IMR-90 (cell line): ENCODE measurements around the gene POLR2E. TPM values are rescaled to one million over a fixed set of nuclear protein-coding genes. Genes with fewer than 3 reads are reported as not detected.

ENCODE experiments used
- ATAC-seq: fragments of 200-7000 bp; cut with Tn5 transposase; 2 replicates; pipeline ENCODE4 v1.9.1; 2020; ENCODE audit warnings: low read depth, mild to moderate bottlenecking, moderate library complexity
- BruUV-seq: library from RNA; stranded (reverse); fragments of 400-500 nt; replicated peaks from 2 replicates; lab custom pipeline; 2021; lab: Mats Ljungman, UMichigan
- CTCF ChIA-PET: fragments of 300-600 bp; formaldehyde crosslinking; extraction: SDS; loops from one replicate; lab custom pipeline; 2021; ENCODE audit warnings: antibody characterized with exemption; lab: Yijun Ruan, JAX
- POLR2A ChIA-PET: fragments of 300-600 bp; sonication (Branson Sonifier 250); formaldehyde crosslinking; loops from one replicate; lab custom pipeline; 2022; ENCODE audit warnings: antibody characterized with exemption; ENCODE audit not compliant: unreplicated experiment; lab: Charles Lee
- DNase-seq: peaks from one replicate; pipeline ENCODE4 v3.0.0; 2013
- H2AFZ ChIP-seq: replicated peaks from 2 replicates; pipeline ENCODE3; 2013; ENCODE audit warnings: low read length, mild to moderate bottlenecking; ENCODE audit not compliant: poor library complexity
- H2AK5ac ChIP-seq: 2 replicates; pipeline ENCODE4 v1.6.1; 2013; ENCODE audit warnings: low read depth, low read length, inconsistent platforms
- H2AK9ac ChIP-seq: replicated peaks from 2 replicates; pipeline ENCODE3; 2013; ENCODE audit warnings: mild to moderate bottlenecking, low read depth, low read length, moderate library complexity; ENCODE audit not compliant: poor library complexity
- H2BK120ac ChIP-seq: 2 replicates; pipeline ENCODE4 v1.6.1; 2013; ENCODE audit warnings: low read depth, low read length, inconsistent platforms
- H2BK15ac ChIP-seq: 3 replicates; pipeline ENCODE4 v1.6.1; 2013; ENCODE audit warnings: low read depth, low read length, inconsistent platforms
- H2BK20ac ChIP-seq: 2 replicates; pipeline ENCODE4 v1.6.1; 2013; ENCODE audit warnings: low read depth, mild to moderate bottlenecking, inconsistent platforms, low read length, moderate library complexity
- H2BK5ac ChIP-seq: 2 replicates; pipeline ENCODE4 v1.6.1; 2013; ENCODE audit warnings: mild to moderate bottlenecking, low read depth, low read length, inconsistent platforms; ENCODE audit not compliant: poor library complexity, severe bottlenecking
- H3K14ac ChIP-seq: replicated peaks from 2 replicates; pipeline ENCODE4 v1.6.1; 2013; ENCODE audit warnings: low read depth, low read length, inconsistent platforms
- H3K18ac ChIP-seq: 2 replicates; pipeline ENCODE4 v1.6.1; 2013; ENCODE audit warnings: low read depth, low read length, control low read depth
- H3K23ac ChIP-seq: 2 replicates; pipeline ENCODE4 v1.6.1; 2013; ENCODE audit warnings: low read depth, low read length, inconsistent platforms
- H3K27ac ChIP-seq: 2 replicates; pipeline ENCODE4 v1.5.1; 2013; ENCODE audit warnings: mild to moderate bottlenecking, control low read depth, low read length; ENCODE audit not compliant: insufficient read depth
- H3K27me3 ChIP-seq: 2 replicates; pipeline ENCODE4 v1.6.1; 2013; ENCODE audit warnings: low read length; ENCODE audit not compliant: control insufficient read depth, insufficient read depth
- H3K36me3 ChIP-seq: 2 replicates; pipeline ENCODE4 v1.6.1; 2013; ENCODE audit warnings: low read length, mixed read lengths; ENCODE audit not compliant: control insufficient read depth, insufficient read depth
- H3K4ac ChIP-seq: 2 replicates; pipeline ENCODE4 v1.6.1; 2013; ENCODE audit warnings: low read depth, low read length, inconsistent platforms
- H3K4me1 ChIP-seq: 2 replicates; pipeline ENCODE4 v1.6.1; 2013; ENCODE audit warnings: low read length, mixed read lengths; ENCODE audit not compliant: control insufficient read depth, insufficient read depth
- H3K4me2 ChIP-seq: 2 replicates; pipeline ENCODE4 v1.6.1; 2013; ENCODE audit warnings: low read depth, mild to moderate bottlenecking, control low read depth, low read length, moderate library complexity
- H3K4me3 ChIP-seq: 2 replicates; pipeline ENCODE4 v1.5.1; 2013; ENCODE audit warnings: low read depth, mild to moderate bottlenecking, control low read depth, low read length, moderate library complexity; ENCODE audit not compliant: insufficient read depth
- H3K56ac ChIP-seq: 2 replicates; pipeline ENCODE4 v1.6.1; 2013; ENCODE audit warnings: low read length, inconsistent platforms; ENCODE audit not compliant: insufficient read depth; ENCODE audit errors: extremely low read depth
- H3K79me1 ChIP-seq, 2 experiments: 2 replicates each; pipeline ENCODE4 v1.6.1; 2013; ENCODE audit warnings: low read length in 2 of 2, inconsistent platforms in 1 of 2, low read depth in 1 of 2
- H3K9ac ChIP-seq: 2 replicates; pipeline ENCODE4 v1.6.1; 2013; ENCODE audit warnings: low read depth, low read length, control low read depth
- H3K9me1 ChIP-seq: 2 replicates; pipeline ENCODE4 v1.6.1; 2013; ENCODE audit warnings: low read length, inconsistent platforms; ENCODE audit not compliant: insufficient read depth
- H3K9me3 ChIP-seq: 2 replicates; pipeline ENCODE4 v1.6.1; 2013; ENCODE audit warnings: low read length; ENCODE audit not compliant: control insufficient read depth, insufficient read depth
- H4K20me1 ChIP-seq: 2 replicates; pipeline ENCODE4 v1.6.1; 2013; ENCODE audit warnings: low read length, inconsistent platforms; ENCODE audit not compliant: insufficient read depth
- H4K5ac ChIP-seq: 2 replicates; pipeline ENCODE4 v1.6.1; 2013; ENCODE audit warnings: mild to moderate bottlenecking, low read depth, low read length, control low read depth
- H4K8ac ChIP-seq, 2 experiments: 2 replicates each; pipeline ENCODE4 v1.6.1; 2013; ENCODE audit warnings: low read depth in 2 of 2, low read length in 2 of 2, control low read depth in 1 of 2, inconsistent platforms in 1 of 2
- H4K91ac ChIP-seq: 2 replicates; pipeline ENCODE4 v1.6.1; 2013; ENCODE audit warnings: low read depth, low read length, inconsistent platforms; ENCODE audit not compliant: insufficient read depth
- CEBPB ChIP-seq: IDR thresholded peaks from 2 replicates; pipeline ENCODE4 v1.6.1; 2012; ENCODE audit warnings: low read depth, low read length, improper control_type of control experiment
- ELK1 ChIP-seq: fragments of 150-350 bp; IDR thresholded peaks from 2 replicates; pipeline ENCODE4 v1.6.1; 2016; ENCODE audit warnings: low read depth, mild to moderate bottlenecking, low read length, moderate library complexity, borderline replicate concordance
- RAD21 ChIP-seq: IDR thresholded peaks from 2 replicates; pipeline ENCODE4 v1.6.1; 2012; ENCODE audit warnings: low read length, improper control_type of control experiment
- WGBS, 2 experiments: methylation state at CpG; one replicate each; pipeline versions ENCODE4 v1.1.5 to v1.1.7; 2013; ENCODE audit warnings: missing lambda C conversion rate in 2 of 2; ENCODE audit not compliant: insufficient read length in 1 of 2; ENCODE audit errors: extremely low coverage in 2 of 2; 5-methylcytosine and 5-hydroxymethylcytosine counted together
- dilution Hi-C: fragments of 300-500 bp; cut with HindIII; formaldehyde crosslinking; loops from one replicate; pipeline ENCODE4 v1.14.3; 2018; ENCODE audit warnings: low sequenced_read_pairs; ENCODE audit not compliant: unreplicated experiment
- in situ Hi-C: fragments of 300-500 bp; cut with MboI; formaldehyde crosslinking; loops from 3 replicates; pipeline ENCODE4 v1.14.3; 2019; ENCODE audit warnings: low sequenced_read_pairs, inconsistent platforms, mixed read lengths
- intact Hi-C: fragments of 100-400 bp; cut with micrococcal nuclease; formaldehyde crosslinking; loops from 2 replicates; pipeline ENCODE4 v1.10.0; 2022
- polyA plus RNA-seq, 3 experiments: library from polyadenylated mRNA; depleted of rRNA; stranded (reverse); fragments of >200 nt; gene quantifications; 2 replicates each; pipeline ENCODE4 v1.2.3, GENCODE V29; 2012; ENCODE audit warnings: low replicate concordance in 1 of 3
- total RNA-seq: library from RNA; depleted of rRNA; stranded (reverse); fragments of >200 nt; gene quantifications from 2 replicates; pipeline ENCODE4 v1.2.3, GENCODE V29; 2012

Gene POLR2E
- total and polyA plus RNA-seq, 2 of the 4 experiments (the other 2 are of a cell fraction), result 294 to 391 TPM

- H2BK120ac ChIP-seq, result no peak overlapping the region
- ChIA-PET CTCF (no interaction called here), POLR2A (no interaction called here)
- intact Hi-C loops (no loop called here), dilution Hi-C loops (no loop called here), in situ Hi-C loops (no loop called here)
- no peak overlapping the region for H2AFZ ChIP-seq
- no peaks in the 10 kb centered on the region for H3K27me3 ChIP-seq
- DNase-seq (no peak), ATAC-seq (no peak)
- no peak overlapping the region for H3K56ac ChIP-seq
- peaks cover 5% of the 10 kb centered on the region; the same call in 1 of the 2 replicates for H3K4me1 ChIP-seq
- H2BK5ac ChIP-seq, result no peak overlapping the region
- no peak overlapping the region for H3K4me3 ChIP-seq
- H4K20me1 ChIP-seq, result peaks cover 22% of the 10 kb centered on the region
- no peak for TF ChIP-seq RAD21
- no peak for TF ChIP-seq ELK1
- no peak for TF ChIP-seq CEBPB
- H3K9me1 ChIP-seq, result peaks cover 5% of the 10 kb centered on the region; the same call in 1 of the 2 replicates
- H2BK20ac ChIP-seq, result no peak overlapping the region
- H2AK9ac ChIP-seq, result peak overlapping the region; percentile 37
- H4K8ac ChIP-seq, result no peak overlapping the region
- no peak overlapping the region for H3K18ac ChIP-seq
- no peak overlapping the region for H3K27ac ChIP-seq
- peaks cover 3 to 28% of the 10 kb centered on the region in 2 experiments; a peak in 2 of 4 replicates for H3K79me1 ChIP-seq
- 94% methylated on average over 7 of the region's 27 CpGs; no CpG with 5 or more reads in 1 of the 2 experiments for WGBS, 2 experiments
- H3K36me3 ChIP-seq, result peaks cover 42% of the 10 kb centered on the region
- no peak overlapping the region for H3K9ac ChIP-seq
- no TSS peak for BruUV-seq
- no peaks in the 10 kb centered on the region for H3K9me3 ChIP-seq
- no peak overlapping the region for H3K4ac ChIP-seq
- H4K91ac ChIP-seq, result no peak overlapping the region
- H3K14ac ChIP-seq, result no peak overlapping the region
- no peak overlapping the region for H2BK15ac ChIP-seq
- H4K5ac ChIP-seq, result no peak overlapping the region
- H3K23ac ChIP-seq, result no peak overlapping the region
- H2AK5ac ChIP-seq, result no peak overlapping the region
- H3K4me2 ChIP-seq, result no peak overlapping the region
Observed at GRCh38 chr19:1091544-1092175, 3.5 kb downstream of the POLR2E start.
